Smooth muscle cell (in vitro differentiated cells): ENCODE data around the gene MRPL27. TPM values are rescaled to one million over a fixed set of nuclear protein-coding genes. Genes with fewer than 3 reads are reported as not detected.

Experiments used
- DNase-seq: peaks from one replicate; lab custom pipeline; 2025; ENCODE audit not compliant: unreplicated experiment; lab: John Stamatoyannopoulos, UW
- H2AFZ ChIP-seq: fragments of 200-600 bp; sonication (generic); 2 replicates; pipeline ENCODE4 v1.6.0; 2016; ENCODE audit warnings: antibody characterized with exemption, low read depth, mild to moderate bottlenecking
- H3F3A ChIP-seq: fragments of 200-600 bp; sonication (generic); 2 replicates; pipeline ENCODE4 v1.6.0; 2017; ENCODE audit warnings: antibody characterized with exemption, low read depth
- H3K27ac ChIP-seq: fragments of 200-600 bp; sonication (generic); 2 replicates; pipeline ENCODE4 v1.5.1; 2016; ENCODE audit warnings: low read depth, mild to moderate bottlenecking
- H3K27me3 ChIP-seq: fragments of 200-600 bp; sonication (generic); 2 replicates; pipeline ENCODE4 v1.6.1; 2016; ENCODE audit warnings: low read depth, mild to moderate bottlenecking
- H3K36me3 ChIP-seq: fragments of 200-600 bp; sonication (generic); 2 replicates; pipeline ENCODE4 v1.5.1; 2016; ENCODE audit warnings: low read depth
- H3K4me1 ChIP-seq: fragments of 200-600 bp; sonication (generic); 2 replicates; pipeline ENCODE4 v1.5.1; 2016; ENCODE audit warnings: low read depth
- H3K4me2 ChIP-seq: fragments of 200-600 bp; sonication (generic); 2 replicates; pipeline ENCODE4 v1.6.0; 2016; ENCODE audit warnings: mild to moderate bottlenecking
- H3K4me3 ChIP-seq: fragments of 200-600 bp; sonication (generic); 2 replicates; pipeline ENCODE4 v1.5.1; 2016; ENCODE audit warnings: mild to moderate bottlenecking
- H3K79me2 ChIP-seq: fragments of 200-600 bp; sonication (generic); 2 replicates; pipeline ENCODE4 v1.6.0; 2016; ENCODE audit warnings: low read depth, mild to moderate bottlenecking
- H3K9ac ChIP-seq: fragments of 200-600 bp; sonication (generic); 2 replicates; pipeline ENCODE4 v1.6.0; 2016; ENCODE audit warnings: low read depth
- H3K9me3 ChIP-seq: fragments of 200-600 bp; sonication (generic); replicated peaks from 2 replicates; pipeline ENCODE4 v1.5.1; 2016; ENCODE audit warnings: low read depth
- H4K20me1 ChIP-seq: fragments of 200-600 bp; sonication (generic); 2 replicates; pipeline ENCODE4 v1.6.0; 2016; ENCODE audit warnings: low read depth
- CTCF ChIP-seq: fragments of 200-600 bp; sonication (generic); IDR thresholded peaks from 2 replicates; pipeline ENCODE4 v1.5.1; 2017; ENCODE audit warnings: borderline replicate concordance, mild to moderate bottlenecking, antibody characterized with exemption; ENCODE audit not compliant: insufficient read depth, poor library complexity, severe bottlenecking
- WGBS: methylation state at CpG from one replicate; pipeline ENCODE4 v1.1.7; 2016; ENCODE audit warnings: low lambda C conversion rate; 5-methylcytosine and 5-hydroxymethylcytosine counted together
- polyA plus RNA-seq: library from polyadenylated mRNA; unstranded; fragments of >200 nt; fragmentation: Nextera tagmentation; extraction: Ambion mirVana; gene quantifications from 2 replicates; pipeline ENCODE4 v1.2.1, GENCODE V29; 2016
- total RNA-seq: library from RNA; depleted of rRNA; stranded (reverse); fragments of >200 nt; gene quantifications from 2 replicates; pipeline ENCODE4 v1.2.3, GENCODE V29; 2014

MRPL27 gene
- total and polyA plus RNA-seq, 2 experiments from 2014 or later = 62.8 to 138 TPM

GRCh38 chr17:50388728-50389127 is 15.7 kb upstream of the MRPL27 start:
- Histone ChIP-seq H3K36me3 (peaks cover 34% of the 10 kb centered on the region), H3K79me2 (peaks cover 21% of the 10 kb centered on the region), H3K4me2 (no peak overlapping the region), H3F3A (peaks cover 25% of the 10 kb centered on the region), H3K9ac (no peak overlapping the region), H2AFZ (no peak overlapping the region), H3K4me1 (no peaks in the 10 kb centered on the region), H3K27me3 (no peaks in the 10 kb centered on the region), H3K27ac (no peak overlapping the region), H3K9me3 (no peaks in the 10 kb centered on the region), H4K20me1 (peaks cover 96% of the 10 kb centered on the region), H3K4me3 (no peak overlapping the region)
- DNase-seq = no peak
- WGBS = 99% methylated on average over 3 of the region's 3 CpGs
- no peak for TF ChIP-seq CTCF

DNA sequence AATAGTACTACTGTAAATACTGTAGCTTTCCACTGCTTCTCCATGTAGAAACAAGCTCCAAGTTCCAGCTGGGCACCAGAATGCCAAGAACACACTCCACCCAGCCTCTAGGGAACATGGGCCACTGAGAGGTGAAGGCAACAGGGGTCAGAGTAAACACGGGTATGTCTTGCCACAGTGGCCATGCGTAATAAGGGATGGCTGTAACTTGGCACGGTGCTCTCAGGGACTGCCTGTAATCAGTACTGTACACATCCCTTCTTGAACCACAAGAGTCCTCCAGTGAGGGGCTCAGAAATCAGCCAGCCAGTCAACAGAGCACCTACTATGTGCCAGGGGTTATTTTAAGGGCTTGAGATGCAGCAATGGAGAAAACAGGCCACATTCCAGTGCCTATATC is 13.5 kb upstream of the MRPL27 start:
- Histone ChIP-seq H3K79me2 (peaks cover 12% of the 10 kb centered on the region), H2AFZ (no peak overlapping the region), H3K27ac (no peak overlapping the region), H3K4me3 (no peak overlapping the region), H3K4me2 (no peak overlapping the region), H3K36me3 (peaks cover 33% of the 10 kb centered on the region), H4K20me1 (peaks cover 90% of the 10 kb centered on the region), H3K4me1 (no peaks in the 10 kb centered on the region), H3K27me3 (no peaks in the 10 kb centered on the region), H3K9me3 (no peaks in the 10 kb centered on the region), H3K9ac (no peak overlapping the region), H3F3A (peaks cover 44% of the 10 kb centered on the region)
- DNase-seq = no peak
- no peak for TF ChIP-seq CTCF
- WGBS = 96% methylated on average over 3 of the region's 3 CpGs

GRCh38 chr17:50382931-50383330 is 9.9 kb upstream of the MRPL27 start:
- Histone ChIP-seq H3K27ac (no peak overlapping the region), H3K4me1 (no peaks in the 10 kb centered on the region), H3K4me3 (no peak overlapping the region), H3K4me2 (no peak overlapping the region), H3K27me3 (no peaks in the 10 kb centered on the region), H2AFZ (no peak overlapping the region), H3K9me3 (no peaks in the 10 kb centered on the region), H4K20me1 (peaks cover 57% of the 10 kb centered on the region), H3K79me2 (no peaks in the 10 kb centered on the region), H3K36me3 (peaks cover 30% of the 10 kb centered on the region), H3K9ac (no peak overlapping the region), H3F3A (peaks cover 41% of the 10 kb centered on the region)
- no peak for TF ChIP-seq CTCF
- DNase-seq = no peak
- WGBS = 96% methylated on average over 12 of the region's 12 CpGs

- no peaks in the 10 kb centered on the region for H3K79me2 ChIP-seq
- no peaks in the 10 kb centered on the region for H3K4me1 ChIP-seq
- no peak for DNase-seq
- no peak for TF ChIP-seq CTCF
- no peak overlapping the region for H3K4me3 ChIP-seq
- no peak overlapping the region for H3K27ac ChIP-seq
- no peak overlapping the region for H3K4me2 ChIP-seq
- 86% methylated on average over 3 of the region's 3 CpGs for WGBS
- peaks cover 29% of the 10 kb centered on the region for H3K36me3 ChIP-seq
- no peaks in the 10 kb centered on the region for H3K27me3 ChIP-seq
- H3F3A ChIP-seq = peaks cover 35% of the 10 kb centered on the region
- H2AFZ ChIP-seq = no peak overlapping the region
- no peaks in the 10 kb centered on the region for H3K9me3 ChIP-seq
- H3K9ac ChIP-seq = no peak overlapping the region
- H4K20me1 ChIP-seq = peaks cover 46% of the 10 kb centered on the region
These were observed 8.9 kb upstream of the MRPL27 start for GRCh38 chr17:50381920-50382319.
